K562 (cell line): ENCODE measurements around the gene SLC4A2. TPM values are rescaled to one million over a fixed set of nuclear protein-coding genes. Genes with fewer than 3 reads are reported as not detected.

ENCODE experiments used
- JUNB ChIP-seq: fragments of 450-650 bp; formaldehyde crosslinking; conservative IDR thresholded peaks from 2 replicates; pipeline ENCODE4 v1.4.0; 2020; ENCODE audit warnings: mild to moderate bottlenecking
- POLR2AphosphoS5 ChIP-seq: IDR thresholded peaks from 2 replicates; pipeline ENCODE4 v1.6.1; 2011; ENCODE audit warnings: mild to moderate bottlenecking, low read depth, low read length, moderate library complexity; ENCODE audit not compliant: control insufficient read depth, insufficient read depth
- PURB ChIP-seq: sonication (generic); formaldehyde crosslinking; IDR thresholded peaks from 2 replicates; pipeline ENCODE4 v1.9.0; 2021; ENCODE audit warnings: low read depth, mild to moderate bottlenecking, missing genetic modification reagents
- ZNF133 ChIP-seq: fragments of 250-450 bp; sonication (Bioruptor Pico); IDR thresholded peaks from 2 replicates; pipeline ENCODE4 v1.4.0; 2020; ENCODE audit warnings: mild to moderate bottlenecking
- ZZZ3 ChIP-seq: fragments of 450-650 bp; IDR thresholded peaks from 2 replicates; pipeline ENCODE4 v1.6.1; 2016; ENCODE audit warnings: antibody characterized with exemption, mild to moderate bottlenecking, moderate library complexity
- polyA plus RNA-seq, 8 experiments: library from polyadenylated mRNA; depleted of rRNA in 4 of 8; stranded (reverse) in 5 of 8; unstranded in 3 of 8; fragments of >200 nt; fragmentation: Nextera tagmentation in 2 of 8; fragmentation: Illumina TruSeq in 1 of 8; extraction: Ambion mirVana in 2 of 8; extraction: Trizol in 1 of 8; gene quantifications; 2 replicates each; pipeline versions ENCODE4 v1.2.1 to v1.2.3, GENCODE V29; 2011 to 2014; ENCODE audit warnings: inconsistent platforms in 1 of 8, missing spikeins in 1 of 8
- total RNA-seq, 7 experiments: library from RNA; depleted of rRNA in 6 of 7; stranded (reverse); fragments of >200 nt in 6 of 7; fragmentation: Illumina TruSeq in 2 of 7; extraction: Trizol in 2 of 7; gene quantifications; 2 replicates each; pipeline versions ENCODE4 v1.2.1 to v1.2.3, GENCODE V29; 2011 to 2021; ENCODE audit warnings: low replicate concordance in 1 of 7
- TF ChIP-seq, protein P1 (sequence below): fragments of 200-400 bp; formaldehyde crosslinking; IDR thresholded peaks from 2 replicates; pipeline ENCODE4 v1.6.1; 2017; ENCODE audit warnings: mild to moderate bottlenecking, low read depth, low read length, moderate library complexity
- TF ChIP-seq, protein P2 (sequence below): fragments of 450-650 bp; IDR thresholded peaks from 2 replicates; pipeline ENCODE4 v1.6.1; 2016; ENCODE audit warnings: low read depth
- TF ChIP-seq, protein P3 (sequence below): fragments of 450-650 bp; formaldehyde crosslinking; IDR thresholded peaks from 2 replicates; pipeline ENCODE4 v1.4.0; 2020; ENCODE audit warnings: mild to moderate bottlenecking

Gene SLC4A2
- total and polyA plus RNA-seq, 9 of the 15 experiments (the other 6 are each of a cell fraction or from before 2014, with no cell fraction given): 11.4 to 375 (median 130) TPM

DNA sequence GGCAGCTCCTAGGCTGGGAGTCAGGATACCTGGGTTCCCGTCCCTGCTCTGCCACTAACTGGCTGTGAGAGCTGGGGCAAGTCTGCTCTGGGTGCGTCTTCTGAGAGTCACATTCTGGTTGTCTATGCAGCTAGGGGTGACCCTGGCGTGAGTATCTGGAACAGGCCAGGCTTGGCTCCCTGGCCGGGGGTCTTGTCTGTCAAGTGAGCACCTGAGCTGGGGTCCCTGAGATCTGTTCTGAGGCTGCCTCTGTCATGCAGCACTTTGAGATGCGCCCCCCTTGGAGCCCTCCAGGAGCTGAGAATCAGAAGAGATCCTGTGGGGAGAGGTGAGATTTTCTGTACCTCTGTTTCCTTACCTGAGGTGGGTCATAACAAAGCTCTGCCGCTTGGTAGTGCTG, 34.4 kb downstream of the SLC4A2 start (continued):
- TF ChIP-seq, protein P1, sequence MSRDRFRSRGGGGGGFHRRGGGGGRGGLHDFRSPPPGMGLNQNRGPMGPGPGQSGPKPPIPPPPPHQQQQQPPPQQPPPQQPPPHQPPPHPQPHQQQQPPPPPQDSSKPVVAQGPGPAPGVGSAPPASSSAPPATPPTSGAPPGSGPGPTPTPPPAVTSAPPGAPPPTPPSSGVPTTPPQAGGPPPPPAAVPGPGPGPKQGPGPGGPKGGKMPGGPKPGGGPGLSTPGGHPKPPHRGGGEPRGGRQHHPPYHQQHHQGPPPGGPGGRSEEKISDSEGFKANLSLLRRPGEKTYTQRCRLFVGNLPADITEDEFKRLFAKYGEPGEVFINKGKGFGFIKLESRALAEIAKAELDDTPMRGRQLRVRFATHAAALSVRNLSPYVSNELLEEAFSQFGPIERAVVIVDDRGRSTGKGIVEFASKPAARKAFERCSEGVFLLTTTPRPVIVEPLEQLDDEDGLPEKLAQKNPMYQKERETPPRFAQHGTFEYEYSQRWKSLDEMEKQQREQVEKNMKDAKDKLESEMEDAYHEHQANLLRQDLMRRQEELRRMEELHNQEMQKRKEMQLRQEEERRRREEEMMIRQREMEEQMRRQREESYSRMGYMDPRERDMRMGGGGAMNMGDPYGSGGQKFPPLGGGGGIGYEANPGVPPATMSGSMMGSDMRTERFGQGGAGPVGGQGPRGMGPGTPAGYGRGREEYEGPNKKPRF: no peak
- TF ChIP-seq PURB (no peak), POLR2AphosphoS5 (no peak), ZNF133 (no peak), ZZZ3 (no peak), JUNB (CRISPR knock-in tag) (no peak)
- TF ChIP-seq, protein P2, sequence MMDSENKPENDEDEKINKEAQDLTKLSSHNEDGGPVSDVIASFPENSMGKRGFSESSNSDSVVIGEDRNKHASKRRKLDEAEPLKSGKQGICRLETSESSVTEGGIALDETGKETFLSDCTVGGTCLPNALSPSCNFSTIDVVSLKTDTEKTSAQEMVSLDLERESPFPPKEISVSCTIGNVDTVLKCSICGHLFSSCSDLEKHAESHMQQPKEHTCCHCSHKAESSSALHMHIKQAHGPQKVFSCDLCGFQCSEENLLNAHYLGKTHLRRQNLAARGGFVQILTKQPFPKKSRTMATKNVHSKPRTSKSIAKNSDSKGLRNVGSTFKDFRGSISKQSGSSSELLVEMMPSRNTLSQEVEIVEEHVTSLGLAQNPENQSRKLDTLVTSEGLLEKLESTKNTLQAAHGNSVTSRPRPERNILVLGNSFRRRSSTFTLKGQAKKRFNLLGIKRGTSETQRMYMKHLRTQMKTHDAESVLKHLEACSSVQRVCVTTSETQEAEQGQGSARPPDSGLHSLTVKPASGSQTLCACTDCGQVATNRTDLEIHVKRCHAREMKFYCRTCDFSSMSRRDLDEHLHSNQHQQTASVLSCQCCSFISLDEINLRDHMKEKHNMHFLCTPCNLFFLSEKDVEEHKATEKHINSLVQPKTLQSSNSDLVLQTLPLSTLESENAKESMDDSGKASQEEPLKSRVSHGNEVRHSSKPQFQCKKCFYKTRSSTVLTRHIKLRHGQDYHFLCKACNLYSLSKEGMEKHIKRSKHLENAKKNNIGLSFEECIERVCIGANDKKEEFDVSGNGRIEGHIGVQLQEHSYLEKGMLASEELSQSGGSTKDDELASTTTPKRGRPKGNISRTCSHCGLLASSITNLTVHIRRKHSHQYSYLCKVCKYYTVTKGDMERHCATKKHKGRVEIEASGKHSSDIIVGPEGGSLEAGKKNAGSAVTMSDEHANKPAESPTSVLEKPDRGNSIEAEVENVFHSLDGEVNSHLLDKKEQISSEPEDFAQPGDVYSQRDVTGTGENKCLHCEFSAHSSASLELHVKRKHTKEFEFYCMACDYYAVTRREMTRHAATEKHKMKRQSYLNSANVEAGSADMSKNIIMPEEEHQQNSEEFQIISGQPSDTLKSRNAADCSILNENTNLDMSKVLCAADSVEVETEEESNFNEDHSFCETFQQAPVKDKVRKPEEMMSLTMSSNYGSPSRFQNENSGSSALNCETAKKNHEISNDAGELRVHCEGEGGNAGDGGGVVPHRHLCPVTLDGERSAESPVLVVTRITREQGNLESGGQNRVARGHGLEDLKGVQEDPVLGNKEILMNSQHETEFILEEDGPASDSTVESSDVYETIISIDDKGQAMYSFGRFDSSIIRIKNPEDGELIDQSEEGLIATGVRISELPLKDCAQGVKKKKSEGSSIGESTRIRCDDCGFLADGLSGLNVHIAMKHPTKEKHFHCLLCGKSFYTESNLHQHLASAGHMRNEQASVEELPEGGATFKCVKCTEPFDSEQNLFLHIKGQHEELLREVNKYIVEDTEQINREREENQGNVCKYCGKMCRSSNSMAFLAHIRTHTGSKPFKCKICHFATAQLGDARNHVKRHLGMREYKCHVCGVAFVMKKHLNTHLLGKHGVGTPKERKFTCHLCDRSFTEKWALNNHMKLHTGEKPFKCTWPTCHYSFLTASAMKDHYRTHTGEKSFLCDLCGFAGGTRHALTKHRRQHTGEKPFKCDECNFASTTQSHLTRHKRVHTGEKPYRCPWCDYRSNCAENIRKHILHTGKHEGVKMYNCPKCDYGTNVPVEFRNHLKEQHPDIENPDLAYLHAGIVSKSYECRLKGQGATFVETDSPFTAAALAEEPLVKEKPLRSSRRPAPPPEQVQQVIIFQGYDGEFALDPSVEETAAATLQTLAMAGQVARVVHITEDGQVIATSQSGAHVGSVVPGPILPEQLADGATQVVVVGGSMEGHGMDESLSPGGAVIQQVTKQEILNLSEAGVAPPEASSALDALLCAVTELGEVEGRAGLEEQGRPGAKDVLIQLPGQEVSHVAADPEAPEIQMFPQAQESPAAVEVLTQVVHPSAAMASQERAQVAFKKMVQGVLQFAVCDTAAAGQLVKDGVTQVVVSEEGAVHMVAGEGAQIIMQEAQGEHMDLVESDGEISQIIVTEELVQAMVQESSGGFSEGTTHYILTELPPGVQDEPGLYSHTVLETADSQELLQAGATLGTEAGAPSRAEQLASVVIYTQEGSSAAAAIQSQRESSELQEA: no peak
- TF ChIP-seq, protein P3, sequence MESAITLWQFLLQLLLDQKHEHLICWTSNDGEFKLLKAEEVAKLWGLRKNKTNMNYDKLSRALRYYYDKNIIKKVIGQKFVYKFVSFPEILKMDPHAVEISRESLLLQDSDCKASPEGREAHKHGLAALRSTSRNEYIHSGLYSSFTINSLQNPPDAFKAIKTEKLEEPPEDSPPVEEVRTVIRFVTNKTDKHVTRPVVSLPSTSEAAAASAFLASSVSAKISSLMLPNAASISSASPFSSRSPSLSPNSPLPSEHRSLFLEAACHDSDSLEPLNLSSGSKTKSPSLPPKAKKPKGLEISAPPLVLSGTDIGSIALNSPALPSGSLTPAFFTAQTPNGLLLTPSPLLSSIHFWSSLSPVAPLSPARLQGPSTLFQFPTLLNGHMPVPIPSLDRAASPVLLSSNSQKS (CRISPR knock-in tag): no peak
- TF ChIP-seq, all 486 proteins: peak for 0
